Measurements from ENCODE around the gene SLC2A13. TPM values are rescaled to one million over a fixed set of nuclear protein-coding genes. Genes with fewer than 3 reads are reported as not detected.

The SLC2A13 gene
- total and polyA plus RNA-seq, 8 donors = 0.93 to 87.5 (median 4.0) TPM

DNA sequence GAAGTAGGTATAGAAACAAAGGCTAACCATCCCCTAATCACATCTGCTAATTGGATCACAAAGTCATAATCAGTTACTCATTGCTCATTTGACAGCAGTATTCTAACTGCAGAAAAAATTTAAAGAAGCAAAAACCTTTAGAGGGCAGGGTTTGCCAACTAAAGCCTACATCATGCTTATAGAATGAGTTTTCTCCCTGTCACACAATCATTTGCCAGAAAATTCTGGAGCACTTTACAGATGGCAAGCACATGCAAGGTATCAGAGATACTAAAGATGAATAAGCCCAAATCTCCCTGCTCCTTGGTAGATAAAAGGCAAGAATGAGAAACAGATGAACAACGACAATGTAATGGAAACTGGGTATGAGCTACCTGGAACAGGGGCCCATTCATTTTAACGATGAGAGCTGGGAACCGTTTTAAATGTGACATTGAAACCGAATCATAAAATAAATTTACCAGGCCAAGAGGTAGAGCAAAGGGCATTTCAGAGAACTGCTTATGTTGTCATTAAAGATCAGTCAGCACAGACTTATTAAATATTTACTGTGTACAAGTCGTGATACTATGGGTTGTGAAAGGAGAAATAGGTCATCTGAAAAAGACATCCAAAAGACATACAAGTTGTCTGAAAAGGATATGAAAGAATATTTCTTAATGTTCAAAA, 274.9 kb downstream of the SLC2A13 start:
- Histone ChIP-seq H3K27ac (no peak overlapping the region), H3K36me3 (peaks cover 0 to 6% (median 0%) of the 10 kb centered on the region in 4 donors), H3K4me3 (no peak overlapping the region), H3K4me1 (peaks cover 0 to 8% (median 0%) of the 10 kb centered on the region in 4 donors), H3K27me3 (no peaks in the 10 kb centered on the region), H3K9me3 (no peaks in the 10 kb centered on the region)
- no peak for DNase-seq
- intact Hi-C loops (cut with DNase I; ENCODE audit: low total_unique reads) = no loop called here
- TF ChIP-seq POLR2A (IDR thresholded peaks at IDR 0.05) (no peak), POLR2AphosphoS5 (IDR thresholded peaks at IDR 0.05) (no peak), EP300 (IDR thresholded peaks at IDR 0.05) (no peak)
- TF ChIP-seq, protein P1, sequence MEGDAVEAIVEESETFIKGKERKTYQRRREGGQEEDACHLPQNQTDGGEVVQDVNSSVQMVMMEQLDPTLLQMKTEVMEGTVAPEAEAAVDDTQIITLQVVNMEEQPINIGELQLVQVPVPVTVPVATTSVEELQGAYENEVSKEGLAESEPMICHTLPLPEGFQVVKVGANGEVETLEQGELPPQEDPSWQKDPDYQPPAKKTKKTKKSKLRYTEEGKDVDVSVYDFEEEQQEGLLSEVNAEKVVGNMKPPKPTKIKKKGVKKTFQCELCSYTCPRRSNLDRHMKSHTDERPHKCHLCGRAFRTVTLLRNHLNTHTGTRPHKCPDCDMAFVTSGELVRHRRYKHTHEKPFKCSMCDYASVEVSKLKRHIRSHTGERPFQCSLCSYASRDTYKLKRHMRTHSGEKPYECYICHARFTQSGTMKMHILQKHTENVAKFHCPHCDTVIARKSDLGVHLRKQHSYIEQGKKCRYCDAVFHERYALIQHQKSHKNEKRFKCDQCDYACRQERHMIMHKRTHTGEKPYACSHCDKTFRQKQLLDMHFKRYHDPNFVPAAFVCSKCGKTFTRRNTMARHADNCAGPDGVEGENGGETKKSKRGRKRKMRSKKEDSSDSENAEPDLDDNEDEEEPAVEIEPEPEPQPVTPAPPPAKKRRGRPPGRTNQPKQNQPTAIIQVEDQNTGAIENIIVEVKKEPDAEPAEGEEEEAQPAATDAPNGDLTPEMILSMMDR (IDR thresholded peaks at IDR 0.05) = no peak
- 34 to 64% (median 52%) methylated on average over 5 of the region's 5 CpGs for WGBS, 5 donors

DNA sequence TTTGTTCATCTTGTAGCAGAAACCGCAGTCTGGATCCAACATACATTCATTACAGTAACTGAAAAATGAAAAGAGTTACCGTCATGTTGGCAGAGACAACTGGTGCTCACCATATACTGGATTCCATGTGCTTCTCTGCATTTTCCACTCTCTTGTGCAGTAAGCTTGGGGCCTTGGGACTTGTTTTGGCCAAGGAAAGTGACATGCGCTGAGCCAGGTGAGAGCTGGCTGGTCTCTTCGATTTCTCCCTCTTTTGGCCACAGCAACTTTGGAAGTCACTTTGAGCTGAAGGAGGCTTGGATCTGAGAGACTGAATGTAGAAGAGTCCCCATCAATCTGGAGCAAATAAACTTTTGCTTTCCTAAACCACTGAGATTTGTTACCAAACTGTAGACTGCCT, 275.7 kb downstream of the SLC2A13 start:
- Histone ChIP-seq H3K9me3 (no peaks in the 10 kb centered on the region), H3K27ac (no peak overlapping the region), H3K4me3 (no peak overlapping the region), H3K27me3 (no peaks in the 10 kb centered on the region), H3K36me3 (peaks cover 0 to 6% (median 0%) of the 10 kb centered on the region in 4 donors), H3K4me1 (peaks cover 0 to 8% (median 0%) of the 10 kb centered on the region in 4 donors)
- TF ChIP-seq POLR2A (IDR thresholded peaks at IDR 0.05) (no peak), EP300 (IDR thresholded peaks at IDR 0.05) (no peak), POLR2AphosphoS5 (IDR thresholded peaks at IDR 0.05) (no peak)
- TF ChIP-seq, protein P1 (IDR thresholded peaks at IDR 0.05) = no peak
- no peak for DNase-seq
- intact Hi-C loops (cut with DNase I; ENCODE audit: low total_unique reads) = no loop called here
- 95 to 99% (median 97%) methylated on average over 4 of the region's 4 CpGs for WGBS, 5 donors

DNA sequence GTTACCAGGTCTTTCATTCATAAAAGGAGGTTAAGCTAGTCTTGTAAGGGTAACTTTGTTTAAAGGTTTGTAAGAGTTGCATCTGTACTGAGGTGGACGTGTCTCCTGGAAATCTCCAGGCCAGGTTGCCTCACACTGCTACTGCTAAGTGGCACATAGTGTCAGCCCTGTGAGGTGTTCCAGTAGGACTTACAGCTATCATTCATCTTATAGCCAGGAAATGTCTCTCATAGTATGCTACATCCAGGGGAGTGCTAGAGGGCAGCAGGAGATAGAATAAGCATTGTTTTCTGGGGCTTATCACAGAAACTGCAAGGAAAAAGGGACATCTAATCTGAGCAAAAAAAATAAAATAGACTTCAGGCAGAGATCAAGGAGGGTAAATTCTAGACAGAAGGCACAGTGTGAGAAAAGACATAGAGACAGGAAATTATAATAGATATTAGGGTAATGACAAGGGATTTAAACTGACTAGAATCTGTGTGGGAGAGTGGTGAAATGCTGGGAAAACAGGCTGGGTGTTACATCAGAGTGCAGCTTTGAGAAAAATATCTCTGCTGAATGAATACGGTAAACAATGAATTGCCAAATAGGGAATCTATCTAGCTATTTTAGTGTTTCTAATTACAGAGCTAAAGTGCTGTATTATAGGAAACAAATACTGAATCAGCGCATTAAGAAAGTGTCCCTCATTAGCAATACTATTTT, 281.2 kb downstream of the SLC2A13 start:
- Histone ChIP-seq H3K9me3 (no peaks in the 10 kb centered on the region), H3K4me1 (no peaks in the 10 kb centered on the region), H3K27me3 (no peaks in the 10 kb centered on the region), H3K27ac (no peak overlapping the region), H3K36me3 (peaks cover 0 to 2% (median 0%) of the 10 kb centered on the region in 4 donors), H3K4me3 (no peak overlapping the region)
- TF ChIP-seq POLR2AphosphoS5 (IDR thresholded peaks at IDR 0.05) (no peak), POLR2A (IDR thresholded peaks at IDR 0.05) (no peak), EP300 (IDR thresholded peaks at IDR 0.05) (no peak)
- TF ChIP-seq, protein P1 (IDR thresholded peaks at IDR 0.05) = no peak
- WGBS, 5 donors = 73 to 85% (median 75%) methylated on average over 3 of the region's 3 CpGs
- intact Hi-C loops (cut with DNase I; ENCODE audit: low total_unique reads) = no loop called here
- DNase-seq = no peak

DNA sequence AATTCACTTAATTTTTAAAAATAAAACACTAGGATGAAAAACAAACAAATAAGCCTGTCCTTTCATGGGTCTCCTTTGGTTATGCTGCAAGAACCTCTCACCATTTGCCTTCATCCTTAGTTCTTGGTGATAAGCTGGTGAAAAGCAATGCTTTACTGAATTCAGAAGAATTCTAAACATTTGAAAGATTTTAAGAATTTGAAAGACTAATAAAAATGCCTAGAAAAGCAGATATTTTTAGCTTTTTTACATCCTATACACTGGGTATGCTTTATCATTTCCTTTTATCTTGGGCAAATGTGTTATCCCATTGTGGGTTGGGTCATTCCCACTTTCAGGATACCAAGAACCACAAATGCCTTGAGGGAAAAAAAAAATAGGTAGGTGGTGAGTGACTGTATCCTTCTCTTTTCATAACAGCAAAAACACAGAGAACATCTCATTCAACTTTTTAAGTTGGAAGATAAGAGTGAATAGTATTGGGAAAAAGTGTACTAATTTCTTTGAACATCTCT, 289.2 kb downstream of the SLC2A13 start:
- DNase-seq = no peak
- Histone ChIP-seq H3K27ac (no peak overlapping the region), H3K36me3 (no peaks in the 10 kb centered on the region), H3K27me3 (no peaks in the 10 kb centered on the region), H3K9me3 (peaks cover 0 to 5% (median 0%) of the 10 kb centered on the region in 4 donors), H3K4me1 (no peaks in the 10 kb centered on the region), H3K4me3 (no peak overlapping the region)
- TF ChIP-seq POLR2AphosphoS5 (IDR thresholded peaks at IDR 0.05) (no peak), POLR2A (IDR thresholded peaks at IDR 0.05) (no peak)
- TF ChIP-seq, protein P1 (IDR thresholded peaks at IDR 0.05) = no peak
- intact Hi-C loops (cut with DNase I; ENCODE audit: low total_unique reads) = no loop called here
